ENCODE results near the gene OCSTAMP.

OCSTAMP gene

GRCh38 chr20:46550461-46550860 lies at the start of gene OCSTAMP:
Gene OCSTAMP, minus strand, starts transcription at chr20:46550654. Its CDS starts 94 bp downstream, at chr20:46550560.
- no peak for DNase-seq (ENCODE audit: low read depth)

GRCh38 chr20:46599227-46599987 lies 49.0 kb upstream of the OCSTAMP start:
- DNase-seq (ENCODE audit: low read depth), result no peak

- DNase-seq (ENCODE audit: low read depth), result no peak
Observed at GRCh38 chr20:46595933-46596332, 45.5 kb upstream of the OCSTAMP start.

GRCh38 chr20:46594725-46595124 lies 44.3 kb upstream of the OCSTAMP start:
- no peak for DNase-seq (ENCODE audit: low read depth)

- DNase-seq (ENCODE audit: low read depth), result no peak
Observed at GRCh38 chr20:46592580-46593362, 42.3 kb upstream of the OCSTAMP start.

- no peak for DNase-seq (ENCODE audit: low read depth)
Observed at GRCh38 chr20:46590443-46590842, 40.0 kb upstream of the OCSTAMP start.

GRCh38 chr20:46588532-46589511 lies 38.4 kb upstream of the OCSTAMP start:
- no peak for DNase-seq (ENCODE audit: low read depth)

GRCh38 chr20:46587986-46588385 lies 37.5 kb upstream of the OCSTAMP start:
- no peak for DNase-seq (ENCODE audit: low read depth)

GRCh38 chr20:46586724-46587123 lies 36.3 kb upstream of the OCSTAMP start:
- DNase-seq (ENCODE audit: low read depth), result no peak

GRCh38 chr20:46584508-46584907 lies 34.1 kb upstream of the OCSTAMP start:
- DNase-seq (ENCODE audit: low read depth), result no peak

GRCh38 chr20:46583411-46584214 lies 33.2 kb upstream of the OCSTAMP start:
- DNase-seq (ENCODE audit: low read depth), result no peak

- no peak for DNase-seq (ENCODE audit: low read depth)
Observed at GRCh38 chr20:46582648-46583047, 32.2 kb upstream of the OCSTAMP start.

GRCh38 chr20:46581391-46581790 lies 30.9 kb upstream of the OCSTAMP start:
- DNase-seq (ENCODE audit: low read depth), result no peak

- no peak for DNase-seq (ENCODE audit: low read depth)
Observed at GRCh38 chr20:46580613-46581205, 30.3 kb upstream of the OCSTAMP start.

- DNase-seq (ENCODE audit: low read depth), result no peak
Observed at GRCh38 chr20:46578745-46579144, 28.3 kb upstream of the OCSTAMP start.

- no peak for DNase-seq (ENCODE audit: low read depth)
Observed at GRCh38 chr20:46576774-46577395, 26.4 kb upstream of the OCSTAMP start.

- no peak for DNase-seq (ENCODE audit: low read depth)
Observed at GRCh38 chr20:46575937-46576461, 25.5 kb upstream of the OCSTAMP start.

- no peak for DNase-seq (ENCODE audit: low read depth)
Observed at GRCh38 chr20:46575394-46575793, 24.9 kb upstream of the OCSTAMP start.

- DNase-seq (ENCODE audit: low read depth), result no peak
Observed at GRCh38 chr20:46573788-46574584, 23.5 kb upstream of the OCSTAMP start.
